Lower lobe of right lung (tissue), 2 donors: ENCODE measurements around the gene DBF4B. TPM values are rescaled to one million over a fixed set of nuclear protein-coding genes. Genes with fewer than 3 reads are reported as not detected.

Experiments used
- ATAC-seq, 2 donors: fragments of 200-7000 bp; cut with Tn5 transposase; one replicate each; pipeline ENCODE4 v1.9.1; 2020 to 2022; ENCODE audit warnings: mild to moderate bottlenecking in 2 of 2, moderate library complexity in 2 of 2
- DNase-seq: peaks from one replicate; pipeline ENCODE4 v3.0.0-alpha.2; 2020
- H3K27ac ChIP-seq: fragments of 200-600 bp; one replicate; pipeline ENCODE4 v1.8.0; 2022
- H3K27me3 ChIP-seq: fragments of 200-600 bp; one replicate; pipeline ENCODE4 v1.8.0; 2022; ENCODE audit warnings: low read depth
- H3K36me3 ChIP-seq: fragments of 200-600 bp; one replicate; pipeline ENCODE4 v1.8.0; 2022; ENCODE audit warnings: mild to moderate bottlenecking
- H3K4me1 ChIP-seq: fragments of 200-600 bp; one replicate; pipeline ENCODE4 v1.8.0; 2022
- H3K4me3 ChIP-seq: fragments of 200-600 bp; one replicate; pipeline ENCODE4 v1.8.0; 2022; ENCODE audit warnings: mild to moderate bottlenecking
- H3K9me3 ChIP-seq: fragments of 200-600 bp; one replicate; pipeline ENCODE4 v1.8.0; 2022
- CTCF ChIP-seq: fragments of 200-600 bp; IDR thresholded peaks from one replicate; pipeline ENCODE4 v1.8.0; 2022; ENCODE audit warnings: antibody characterized with exemption, mild to moderate bottlenecking
- intact Hi-C: fragments of 100-400 bp; cut with DNase I; formaldehyde crosslinking; loops from one replicate; pipeline ENCODE4 v1.11.0; 2022
- total RNA-seq: library from RNA; stranded (reverse); fragmentation: NEBNext Ultra II Directional; extraction: Animal tissue kit (Norgen Biotek cat#: 25700); gene quantifications from one replicate; pipeline ENCODE4 v1.2.1, GENCODE V29; 2021
- donor health status: DM: no; HTN: yes; CAD: no; lungs with severe emphysema.

The DBF4B gene
- total RNA-seq, 1 donor from 2014 or later: 6.8 TPM

DNA sequence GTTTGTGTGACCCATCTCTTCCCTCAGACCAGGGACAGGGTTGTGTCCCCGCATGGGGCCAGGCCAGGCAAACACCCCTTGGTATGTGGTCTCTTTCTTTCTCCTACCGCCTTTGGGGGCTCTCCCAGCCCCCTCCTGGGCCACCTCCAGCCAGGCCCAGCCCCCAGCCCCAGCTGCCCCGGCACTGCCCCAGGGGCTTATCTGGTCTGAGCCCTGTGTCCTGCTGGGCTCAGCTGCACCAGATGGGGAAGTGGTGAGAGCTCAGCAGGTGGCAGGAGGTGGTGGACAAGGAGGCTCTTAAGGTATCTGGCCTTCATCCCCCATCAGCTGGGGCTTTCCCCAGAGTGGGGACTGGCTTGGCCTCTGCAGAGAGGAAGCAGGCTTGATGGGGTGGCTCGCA is 59.0 kb downstream of the DBF4B start:
- ATAC-seq: no peak
- H3K27me3 ChIP-seq: peaks cover 37% of the 10 kb centered on the region
- intact Hi-C loops: no loop called here
- H3K36me3 ChIP-seq: no peaks in the 10 kb centered on the region
- no peaks in the 10 kb centered on the region for H3K9me3 ChIP-seq
- no peak for DNase-seq
- H3K27ac ChIP-seq: no peak overlapping the region
- no peaks in the 10 kb centered on the region for H3K4me1 ChIP-seq
- H3K4me3 ChIP-seq: no peak overlapping the region
- no peak for TF ChIP-seq CTCF

- DNase-seq (no peak), ATAC-seq (no peak)
- Histone ChIP-seq H3K27ac (no peak overlapping the region), H3K4me3 (no peak overlapping the region), H3K9me3 (no peaks in the 10 kb centered on the region), H3K4me1 (no peaks in the 10 kb centered on the region), H3K36me3 (no peaks in the 10 kb centered on the region), H3K27me3 (peaks cover 37% of the 10 kb centered on the region)
- TF ChIP-seq CTCF: no peak
- intact Hi-C loops: no loop called here
Measured at GRCh38 chr17:44768505-44769142, 60.2 kb downstream of the DBF4B start.

DNA sequence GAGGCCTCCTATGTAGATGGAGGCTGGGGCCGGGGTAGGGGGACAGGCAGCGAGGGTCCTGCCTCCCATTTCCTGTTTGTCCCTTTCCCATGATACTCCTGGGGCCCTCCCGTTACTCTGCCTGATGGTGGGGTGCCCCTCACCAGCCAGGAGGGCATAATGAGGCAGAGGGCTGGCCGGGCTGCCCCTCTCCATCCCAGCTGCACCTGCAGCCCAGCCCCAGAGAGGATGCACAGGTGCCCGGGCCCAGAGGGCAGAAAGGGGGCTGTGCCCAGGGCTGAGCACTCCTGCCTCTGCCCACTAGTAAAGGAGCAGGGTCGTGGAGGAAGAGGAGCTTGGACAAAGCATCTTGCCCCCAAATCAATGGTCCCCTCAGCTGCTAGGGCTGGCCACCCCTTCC is 60.8 kb downstream of the DBF4B start:
- Histone ChIP-seq H3K4me3 (no peak overlapping the region), H3K27ac (no peak overlapping the region), H3K4me1 (no peaks in the 10 kb centered on the region), H3K36me3 (no peaks in the 10 kb centered on the region), H3K9me3 (no peaks in the 10 kb centered on the region), H3K27me3 (peaks cover 41% of the 10 kb centered on the region)
- no peak for DNase-seq
- ATAC-seq: no peak
- no peak for TF ChIP-seq CTCF
- intact Hi-C loops: no loop called here

GRCh38 chr17:44769647-44770084 is 61.2 kb downstream of the DBF4B start:
- no peak for DNase-seq
- Histone ChIP-seq H3K4me3 (no peak overlapping the region), H3K9me3 (no peaks in the 10 kb centered on the region), H3K36me3 (no peaks in the 10 kb centered on the region), H3K27me3 (peaks cover 44% of the 10 kb centered on the region), H3K4me1 (peaks cover 2% of the 10 kb centered on the region), H3K27ac (no peak overlapping the region)
- TF ChIP-seq CTCF: no peak
- ATAC-seq: no peak
- intact Hi-C loops: no loop called here

DNA sequence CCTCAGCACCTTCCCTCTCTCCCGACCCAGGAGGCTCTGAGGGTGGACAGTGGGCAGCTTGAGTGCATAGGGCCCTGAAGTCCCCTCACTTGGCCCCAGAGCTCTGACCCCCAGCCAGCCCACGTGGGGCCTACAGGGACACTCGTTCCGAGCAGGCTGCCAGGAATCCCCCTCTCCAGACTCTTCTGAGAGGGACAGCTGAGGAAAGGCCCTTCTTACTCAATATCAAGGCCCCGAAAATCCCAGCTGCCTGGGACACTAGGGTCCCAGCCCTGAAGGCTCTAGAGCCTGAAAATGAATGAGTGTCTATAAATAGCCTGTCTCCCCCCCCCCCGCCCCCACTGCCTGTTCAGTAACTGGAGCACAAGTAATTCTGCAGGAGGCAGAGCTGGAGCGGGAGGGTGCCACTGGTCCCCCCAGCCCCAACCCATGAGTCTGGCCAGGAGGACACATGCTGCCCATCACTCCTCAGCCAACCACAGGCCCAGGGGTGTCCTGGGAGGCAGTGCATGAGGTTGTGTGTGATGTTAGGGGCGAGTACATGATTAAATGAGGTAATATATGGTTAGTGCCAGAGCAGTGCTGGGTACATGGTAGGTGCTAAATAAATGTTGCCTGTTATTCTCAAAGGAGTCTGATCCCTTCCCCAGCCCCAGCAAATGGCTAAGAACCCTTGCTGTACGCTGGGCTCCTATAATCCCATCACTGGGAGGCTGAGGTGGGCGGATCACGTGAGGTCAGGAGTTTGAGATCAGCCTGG is 61.9 kb downstream of the DBF4B start:
- DNase-seq (no peak), ATAC-seq (no peak)
- intact Hi-C loops: no loop called here
- H3K4me3 ChIP-seq: no peak overlapping the region
- H3K27me3 ChIP-seq: peaks cover 44% of the 10 kb centered on the region
- H3K27ac ChIP-seq: no peak overlapping the region
- H3K9me3 ChIP-seq: no peaks in the 10 kb centered on the region
- peaks cover 9% of the 10 kb centered on the region for H3K4me1 ChIP-seq
- TF ChIP-seq CTCF: no peak
- no peaks in the 10 kb centered on the region for H3K36me3 ChIP-seq
